LNCaP clone FGC (cell line): ENCODE results near the gene NOTCH4.

Experiments
- DNase-seq: peaks from one replicate; pipeline ENCODE4 v3.0.0-alpha.2; 2011; ENCODE audit warnings: low read depth
- H3K4me3 ChIP-seq: 2 replicates; pipeline ENCODE4 v1.5.1; 2011; ENCODE audit warnings: mild to moderate bottlenecking, low read depth, low read length, control low read depth
- CTCF ChIP-seq: IDR thresholded peaks from 2 replicates; pipeline ENCODE4 v1.5.1; 2012; ENCODE audit warnings: mild to moderate bottlenecking; ENCODE audit not compliant: control insufficient read depth, insufficient read depth; ENCODE audit errors: extremely low read depth

Gene NOTCH4

GRCh38 chr6:32156891-32157290, 67.0 kb downstream of the NOTCH4 start:
- no peak for TF ChIP-seq CTCF
- DNase-seq = no peak
- H3K4me3 ChIP-seq = no peak overlapping the region

- H3K4me3 ChIP-seq = peak overlapping the region; percentile 77
- peak; percentile 80 for TF ChIP-seq CTCF
- peak; percentile 42 for DNase-seq
Measured at GRCh38 chr6:32154514-32155161, 69.2 kb downstream of the NOTCH4 start.

- TF ChIP-seq CTCF = no peak
- DNase-seq = no peak
- H3K4me3 ChIP-seq = peak within 1 kb of the TSS; percentile 77
Measured at GRCh38 chr6:32153564-32154513, 70.0 kb downstream of the NOTCH4 start, which contains the start of gene PPT2. Gene PPT2, plus strand, starts transcription at chr6:32154141. Its CDS starts 454 bp downstream, at chr6:32154595.

GRCh38 chr6:32152769-32153563, 70.9 kb downstream of the NOTCH4 start:
- DNase-seq = no peak
- H3K4me3 ChIP-seq = peak overlapping the region; percentile 77

GRCh38 chr6:32151863-32152768, 71.8 kb downstream of the NOTCH4 start, which contains the start of gene PRRT1:
Gene PRRT1, minus strand, starts transcription at chr6:32151939. Its CDS starts 112 bp downstream, at chr6:32151827.
- TF ChIP-seq CTCF = no peak
- no peak for DNase-seq
- H3K4me3 ChIP-seq = no peak within 1 kb of the TSS

More at GRCh38 chr6:32152769-32153563, 70.9 kb downstream of the NOTCH4 start:
- TF ChIP-seq CTCF = no peak
